Activated CD4-positive, alpha-beta memory T cell treated with anti-CD3 and anti-CD28 coated beads for 36 hours (primary cell): ENCODE results near the gene ASCL5. TPM values are rescaled to one million over a fixed set of nuclear protein-coding genes. Genes with fewer than 3 reads are reported as not detected.

Source experiments
- CTCF ChIA-PET: fragments of 350-600 bp; sonication (Branson Sonifier 250); formaldehyde crosslinking; loops from one replicate; lab custom pipeline; 2021; ENCODE audit warnings: antibody characterized with exemption, inconsistent platforms; lab: Charles Lee
- POLR2A ChIA-PET: fragments of 350-600 bp; sonication (Branson Sonifier 250); formaldehyde crosslinking; loops from one replicate; lab custom pipeline; 2021; ENCODE audit warnings: antibody characterized with exemption; lab: Charles Lee
- DNase-seq: peaks from one replicate; pipeline ENCODE4 v3.0.0-alpha.2; 2020
- H3K27ac Mint-ChIP-seq: one replicate; pipeline ENCODE4 v1.8.0; 2021; ENCODE audit warnings: mixed read lengths
- H3K27me3 Mint-ChIP-seq: one replicate; pipeline ENCODE4 v1.8.0; 2021; ENCODE audit warnings: mixed read lengths
- H3K36me3 Mint-ChIP-seq: one replicate; pipeline ENCODE4 v1.8.0; 2021; ENCODE audit warnings: mixed read lengths
- H3K4me1 Mint-ChIP-seq: one replicate; pipeline ENCODE4 v1.8.0; 2021; ENCODE audit warnings: low read depth, mixed read lengths
- H3K4me3 Mint-ChIP-seq: one replicate; pipeline ENCODE4 v1.8.0; 2021; ENCODE audit warnings: mild to moderate bottlenecking, mixed read lengths
- H3K9me3 Mint-ChIP-seq: one replicate; pipeline ENCODE4 v1.8.0; 2021; ENCODE audit warnings: mixed read lengths
- intact Hi-C: fragments of 100-400 bp; cut with micrococcal nuclease; formaldehyde crosslinking; loops from one replicate; pipeline ENCODE4 v1.15.1; 2023
- total RNA-seq, 2 experiments: library from RNA; stranded (reverse); gene quantifications; one replicate each; pipeline ENCODE4 v1.2.3, GENCODE V29; 2021

The ASCL5 gene
- total RNA-seq, 2 experiments from 2014 or later: not detected

DNA sequence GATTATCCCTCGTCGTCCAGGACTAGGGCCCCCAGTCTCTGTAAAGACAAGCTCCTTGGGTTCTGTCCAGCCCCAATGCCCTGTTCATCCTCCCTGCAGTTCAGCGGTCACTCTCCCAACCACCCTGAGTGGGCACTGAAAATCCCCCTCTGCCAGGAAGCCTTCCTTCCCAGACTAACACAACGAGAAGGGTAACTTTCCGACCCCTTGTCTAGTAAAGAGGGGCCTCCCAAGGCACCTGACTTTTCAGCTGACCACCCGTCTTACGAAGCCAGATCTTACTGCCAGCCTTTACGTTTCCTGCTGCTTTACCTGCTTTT, 13.9 kb upstream of the ASCL5 start:
- Mint-ChIP-seq H3K9me3 (no peaks in the 10 kb centered on the region), H3K36me3 (peaks cover 3% of the 10 kb centered on the region), H3K4me1 (no peaks in the 10 kb centered on the region), H3K27me3 (no peaks in the 10 kb centered on the region), H3K27ac (no peak overlapping the region), H3K4me3 (no peak overlapping the region)
- ChIA-PET POLR2A (no interaction called here), CTCF (interaction anchor here (1.1 to 1.3 kb wide), 2 partner anchors 8 to 82 kb away, joined by 3 read pairs; no protein-coding TSS in a partner anchor)
- no peak for DNase-seq
- intact Hi-C loops: no loop called here

DNA sequence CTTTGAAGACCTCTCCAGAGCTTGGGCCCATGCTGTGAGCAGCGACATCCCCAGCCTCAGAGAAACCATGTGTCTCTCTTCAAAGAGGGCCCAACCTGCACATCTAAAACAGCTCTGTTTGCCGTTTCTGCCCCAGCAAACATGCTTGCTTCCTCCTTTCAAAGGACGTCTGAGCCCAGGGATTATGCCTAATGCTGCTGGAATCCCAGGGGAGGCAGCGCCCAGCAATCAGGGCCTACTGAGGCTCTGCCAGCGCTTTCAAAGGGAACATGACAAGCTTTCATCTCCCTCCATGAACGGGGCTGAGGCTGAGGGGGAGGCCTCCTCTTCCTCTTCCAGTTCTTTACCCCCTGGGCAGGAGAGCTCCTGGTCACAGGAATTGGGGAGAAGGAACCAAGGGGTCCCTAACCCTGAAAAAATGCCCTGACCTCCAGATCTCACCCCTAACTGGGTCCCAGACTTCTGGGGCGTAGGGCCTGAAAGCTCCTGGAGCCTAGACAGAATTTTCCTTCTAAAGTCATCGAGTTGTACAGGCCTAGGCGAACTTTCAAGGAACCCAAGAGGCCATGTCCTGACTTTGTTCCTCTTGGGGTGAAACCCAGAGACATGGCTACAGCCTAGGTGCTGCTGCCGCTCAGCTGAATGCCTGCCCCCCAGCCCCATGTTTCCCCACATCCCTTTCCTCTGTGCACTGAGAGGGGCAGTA, 13.4 kb upstream of the ASCL5 start:
- H3K27ac Mint-ChIP-seq: no peak overlapping the region
- intact Hi-C loops: no loop called here
- CTCF ChIA-PET: interaction anchor here (1.1 to 1.3 kb wide), 2 partner anchors 9 to 83 kb away, joined by 3 read pairs; no protein-coding TSS in a partner anchor
- no peaks in the 10 kb centered on the region for H3K27me3 Mint-ChIP-seq
- no peak for DNase-seq
- no peaks in the 10 kb centered on the region for H3K9me3 Mint-ChIP-seq
- no peak overlapping the region for H3K4me3 Mint-ChIP-seq
- POLR2A ChIA-PET: no interaction called here
- no peaks in the 10 kb centered on the region for H3K4me1 Mint-ChIP-seq
- peaks cover 6% of the 10 kb centered on the region for H3K36me3 Mint-ChIP-seq

DNA sequence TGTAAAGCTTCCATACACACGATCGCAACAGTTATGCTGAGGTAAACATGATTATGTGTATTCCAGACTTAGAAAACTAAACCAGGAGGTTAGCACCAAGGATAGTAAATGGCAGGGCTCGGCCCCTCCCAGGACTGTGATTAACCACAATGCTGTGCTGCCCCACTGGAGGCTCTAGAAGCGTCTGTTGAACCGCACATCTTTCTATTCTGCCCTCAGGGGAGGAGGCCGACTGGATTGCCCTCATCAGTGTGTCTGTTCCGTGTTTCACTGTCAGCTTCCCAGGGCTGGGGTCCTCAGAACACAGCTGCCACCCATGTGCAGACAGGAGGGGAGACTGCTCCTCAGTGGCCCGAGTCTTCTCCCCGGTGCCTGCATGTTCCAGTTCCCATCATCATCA, 12.8 kb upstream of the ASCL5 start:
- DNase-seq: no peak
- Mint-ChIP-seq H3K27me3 (no peaks in the 10 kb centered on the region), H3K27ac (no peak overlapping the region)

DNA sequence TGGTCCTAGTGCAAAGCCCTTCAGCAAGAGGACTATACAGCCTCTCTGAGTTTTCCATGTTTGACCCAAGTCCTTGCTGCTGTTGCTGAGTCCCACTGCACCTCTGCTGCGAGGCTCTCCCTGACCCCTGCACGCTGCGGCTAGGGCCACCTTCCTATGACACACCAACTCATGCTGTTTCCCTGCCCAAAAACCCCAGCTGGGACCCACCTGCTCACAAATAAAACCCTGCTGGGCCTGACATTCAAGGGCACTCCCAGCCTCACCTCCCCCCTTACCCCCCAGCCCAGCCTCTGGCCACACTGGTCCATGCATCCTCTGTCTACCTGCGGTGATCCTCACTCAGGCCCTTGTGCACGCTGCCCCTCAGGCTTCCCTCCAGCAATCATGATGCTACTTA, 12.3 kb upstream of the ASCL5 start:
- H3K36me3 Mint-ChIP-seq: peaks cover 6% of the 10 kb centered on the region
- ChIA-PET POLR2A (no interaction called here), CTCF (interaction anchor here (3.2 kb wide), 1 partner anchor 20 kb away, joined by 14 read pairs; no protein-coding TSS in a partner anchor)
- no peak for DNase-seq
- intact Hi-C loops: no loop called here
- H3K9me3 Mint-ChIP-seq: no peaks in the 10 kb centered on the region
- no peak overlapping the region for H3K27ac Mint-ChIP-seq
- no peaks in the 10 kb centered on the region for H3K27me3 Mint-ChIP-seq
- no peak overlapping the region for H3K4me3 Mint-ChIP-seq
- no peaks in the 10 kb centered on the region for H3K4me1 Mint-ChIP-seq

More for the DNA sequence above, 12.8 kb upstream of the ASCL5 start:
- Mint-ChIP-seq H3K36me3 (peaks cover 6% of the 10 kb centered on the region), H3K4me1 (no peaks in the 10 kb centered on the region), H3K9me3 (no peaks in the 10 kb centered on the region), H3K4me3 (no peak overlapping the region)
- ChIA-PET POLR2A (no interaction called here), CTCF (interaction anchor here (1.1 to 1.3 kb wide), 2 partner anchors 9 to 83 kb away, joined by 3 read pairs; no protein-coding TSS in a partner anchor)
- intact Hi-C loops: no loop called here

DNA sequence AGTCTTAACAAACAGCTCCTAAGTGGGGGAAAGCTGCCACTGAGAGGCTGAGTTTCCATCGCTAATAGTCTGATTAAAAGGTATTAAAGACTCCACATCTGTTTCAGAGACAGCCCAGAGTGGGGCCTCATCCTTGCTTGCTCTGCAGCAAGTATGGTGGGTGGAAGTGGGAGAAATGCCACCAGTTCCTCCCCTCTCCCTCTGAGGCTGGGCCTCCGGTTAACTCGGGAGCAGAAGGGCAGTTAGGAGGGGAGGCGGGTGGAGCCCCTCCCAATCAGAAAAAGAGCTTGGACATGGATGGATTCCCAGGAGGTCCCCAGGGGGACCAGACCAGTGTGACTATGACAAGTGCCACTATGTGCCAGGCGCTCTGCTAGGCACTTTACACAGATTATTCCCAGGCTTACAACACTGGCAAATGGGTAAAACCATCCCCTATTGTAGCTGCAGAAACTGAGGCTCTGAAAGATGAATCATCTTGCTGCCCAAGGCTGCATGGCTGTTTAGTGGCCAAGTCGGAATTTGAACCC, 11.4 kb upstream of the ASCL5 start:
- Mint-ChIP-seq H3K9me3 (no peaks in the 10 kb centered on the region), H3K4me3 (no peak overlapping the region), H3K4me1 (no peaks in the 10 kb centered on the region), H3K36me3 (peaks cover 6% of the 10 kb centered on the region), H3K27ac (no peak overlapping the region), H3K27me3 (no peaks in the 10 kb centered on the region)
- ChIA-PET CTCF (interaction anchor here (1.1 to 3.2 kb wide), 3 partner anchors 11 to 166 kb away, joined by 5 to 14 read pairs (median 7); no protein-coding TSS in a partner anchor), POLR2A (interaction anchor here (0.7 kb wide), 1 partner anchor 81 kb away, joined by 3 read pairs; no protein-coding TSS in a partner anchor)
- intact Hi-C loops: no loop called here
- no peak for DNase-seq

DNA sequence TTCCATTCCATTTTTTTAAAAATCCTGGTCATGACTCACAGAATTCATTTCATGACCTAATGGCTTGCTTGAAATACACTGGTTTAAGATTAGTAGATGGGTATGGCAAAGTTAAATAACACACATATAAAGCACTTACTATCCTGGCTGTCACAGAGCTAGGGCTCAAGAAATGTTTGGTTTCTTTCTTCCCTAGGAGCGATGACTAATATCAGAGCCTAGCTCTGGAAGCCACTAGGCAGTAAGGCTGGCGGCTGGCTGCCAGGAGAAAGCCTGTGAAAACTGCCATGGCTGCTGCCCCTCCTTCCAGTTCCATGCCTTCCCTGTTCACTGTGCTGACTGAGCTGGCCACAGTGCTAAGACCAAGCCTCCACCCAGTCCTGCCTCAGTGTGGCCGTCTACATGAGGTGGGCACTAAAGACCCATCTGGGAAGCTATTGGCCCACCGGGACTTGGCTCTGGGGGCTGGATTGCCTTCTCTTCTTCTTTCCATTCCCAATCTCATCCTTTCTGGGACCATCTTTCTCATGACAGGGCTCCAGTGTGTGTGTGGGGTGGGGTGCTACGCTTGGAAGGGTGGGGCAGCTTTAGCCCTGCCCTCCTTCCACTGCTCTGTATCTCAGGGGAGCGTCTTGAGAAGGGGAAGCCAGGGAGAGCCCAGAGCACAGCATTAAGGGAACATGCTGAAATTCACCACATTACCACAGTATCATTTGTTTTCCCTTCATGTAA, 10.8 kb upstream of the ASCL5 start:
- Mint-ChIP-seq H3K27ac (no peak overlapping the region), H3K4me3 (no peak overlapping the region), H3K36me3 (peaks cover 6% of the 10 kb centered on the region), H3K27me3 (no peaks in the 10 kb centered on the region), H3K9me3 (no peaks in the 10 kb centered on the region), H3K4me1 (no peaks in the 10 kb centered on the region)
- intact Hi-C loops: no loop called here
- ChIA-PET POLR2A (interaction anchor here (0.7 kb wide), 1 partner anchor 81 kb away, joined by 3 read pairs; no protein-coding TSS in a partner anchor), CTCF (interaction anchor here (1.1 to 3.2 kb wide), 4 partner anchors 11 to 166 kb away, joined by 5 to 14 read pairs (median 7); no protein-coding TSS in a partner anchor)
- no peak for DNase-seq

DNA sequence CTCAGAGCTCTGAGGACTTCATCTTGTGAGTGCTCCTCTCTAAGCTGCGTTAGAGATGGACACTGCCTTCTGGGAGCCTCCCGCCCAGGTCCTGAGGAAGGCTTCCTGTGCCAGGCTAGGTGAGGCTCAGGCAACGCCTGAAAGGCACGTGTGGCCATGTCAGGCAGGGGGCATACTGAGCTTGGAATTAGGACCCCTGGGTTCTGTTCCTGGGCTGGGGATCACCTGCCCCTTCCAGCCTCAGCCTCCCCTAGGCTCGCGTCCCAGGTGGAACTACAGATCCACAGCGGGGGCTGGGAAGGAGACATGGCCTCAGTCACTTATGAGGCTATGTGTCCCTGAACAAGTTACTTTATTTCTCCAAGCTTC, 10.0 kb upstream of the ASCL5 start:
- no peak overlapping the region for H3K4me3 Mint-ChIP-seq
- no peaks in the 10 kb centered on the region for H3K4me1 Mint-ChIP-seq
- ChIA-PET CTCF (interaction anchor here (0.7 to 3.2 kb wide), 4 partner anchors 12 to 35 kb away, joined by 3 to 14 read pairs (median 7); no protein-coding TSS in a partner anchor), POLR2A (no interaction called here)
- intact Hi-C loops: no loop called here
- peaks cover 5% of the 10 kb centered on the region for H3K36me3 Mint-ChIP-seq
- no peaks in the 10 kb centered on the region for H3K27me3 Mint-ChIP-seq
- H3K9me3 Mint-ChIP-seq: no peaks in the 10 kb centered on the region
- no peak overlapping the region for H3K27ac Mint-ChIP-seq
- DNase-seq: no peak

DNA sequence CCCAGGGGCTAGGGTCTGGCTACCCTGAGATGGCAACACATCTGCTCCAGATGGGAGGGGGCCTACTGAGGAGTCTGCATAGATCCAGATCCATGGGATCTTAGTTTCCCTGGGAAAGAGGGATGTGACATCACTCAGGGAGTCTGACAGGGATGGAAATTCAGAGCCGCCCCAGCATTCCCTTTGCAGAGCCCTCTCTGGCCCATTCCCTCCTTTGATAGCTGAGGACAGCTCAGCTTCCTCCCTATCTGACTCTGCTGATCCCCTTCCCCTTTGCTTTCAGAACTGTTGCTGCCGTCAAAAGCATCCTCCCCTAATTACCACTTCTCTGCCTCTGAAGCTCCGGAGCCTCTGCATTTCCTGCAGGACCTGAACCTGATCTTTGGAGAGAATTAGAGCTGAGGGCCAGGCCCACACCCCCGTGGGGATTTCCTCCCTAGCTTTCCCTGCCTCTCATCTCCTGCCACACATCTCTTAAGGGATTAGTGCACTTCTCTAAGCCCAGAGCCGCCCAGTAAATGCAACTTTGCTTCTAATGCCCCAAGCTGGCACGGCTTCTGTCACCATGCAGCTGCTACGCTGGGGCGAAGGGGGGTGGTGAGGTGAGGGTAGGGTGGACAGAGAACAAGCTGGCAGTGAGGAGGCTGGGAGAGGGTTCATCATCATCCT, 9.5 kb upstream of the ASCL5 start:
- Mint-ChIP-seq H3K4me1 (no peaks in the 10 kb centered on the region), H3K9me3 (no peaks in the 10 kb centered on the region), H3K27ac (no peak overlapping the region), H3K27me3 (no peaks in the 10 kb centered on the region), H3K36me3 (peaks cover 3% of the 10 kb centered on the region), H3K4me3 (no peak overlapping the region)
- CTCF ChIA-PET: interaction anchor here (0.7 to 3.2 kb wide), 4 partner anchors 13 to 35 kb away, joined by 3 to 14 read pairs (median 7); no protein-coding TSS in a partner anchor
- POLR2A ChIA-PET: no interaction called here
- DNase-seq: no peak
- intact Hi-C loops: no loop called here

DNA sequence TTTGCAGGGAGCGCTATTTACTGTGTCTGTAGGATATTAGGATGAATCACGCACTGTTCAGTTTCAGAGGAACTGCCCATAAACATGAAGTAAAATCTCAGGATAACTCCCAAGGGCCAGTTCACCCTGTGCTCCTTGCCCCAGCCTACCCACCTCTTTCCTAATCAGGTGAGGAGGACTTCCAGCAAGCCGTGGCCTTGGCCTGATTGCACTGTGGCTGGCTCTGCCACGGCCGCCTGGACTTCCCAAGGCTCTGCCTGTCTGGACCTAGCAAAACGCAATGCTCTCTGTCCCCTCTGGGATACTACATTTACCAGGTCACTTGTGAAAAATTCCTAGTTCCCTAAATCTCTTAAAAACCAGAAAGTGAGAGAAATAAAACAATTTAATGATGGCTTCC, 7.4 kb upstream of the ASCL5 start:
- peaks cover 3% of the 10 kb centered on the region for H3K36me3 Mint-ChIP-seq
- no peak overlapping the region for H3K27ac Mint-ChIP-seq
- no peak overlapping the region for H3K4me3 Mint-ChIP-seq
- no peaks in the 10 kb centered on the region for H3K4me1 Mint-ChIP-seq
- intact Hi-C loops: no loop called here
- no peaks in the 10 kb centered on the region for H3K9me3 Mint-ChIP-seq
- ChIA-PET POLR2A (no interaction called here), CTCF (no interaction called here)
- DNase-seq: no peak
- no peaks in the 10 kb centered on the region for H3K27me3 Mint-ChIP-seq

DNA sequence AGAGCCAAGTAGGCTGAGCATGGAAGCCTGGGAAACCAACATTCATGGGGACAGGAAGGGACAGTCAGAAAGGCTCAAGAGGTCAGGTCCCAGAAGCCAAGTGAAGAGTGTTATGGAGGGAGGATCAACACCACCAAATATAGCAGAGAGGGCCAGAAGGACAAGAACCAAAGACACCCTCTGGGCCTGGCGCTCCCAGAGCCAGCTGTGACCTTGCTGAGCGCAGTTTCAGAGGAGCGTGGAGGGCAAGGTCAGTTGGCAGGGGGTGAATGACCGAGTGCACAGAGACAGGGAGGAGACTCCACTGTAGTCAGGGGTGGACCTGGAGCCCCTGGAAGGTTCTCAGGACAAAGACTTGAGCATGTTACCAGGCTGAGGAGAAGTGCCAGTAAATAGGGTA, 4.4 kb upstream of the ASCL5 start:
- CTCF ChIA-PET: interaction anchor here (0.6 kb wide), 1 partner anchor 152 kb away, joined by 3 read pairs; no protein-coding TSS in a partner anchor
- H3K36me3 Mint-ChIP-seq: peaks cover 3% of the 10 kb centered on the region
- no peak for DNase-seq
- H3K4me3 Mint-ChIP-seq: no peak overlapping the region
- H3K27ac Mint-ChIP-seq: no peak overlapping the region
- no peaks in the 10 kb centered on the region for H3K4me1 Mint-ChIP-seq
- intact Hi-C loops: no loop called here
- peaks cover 4% of the 10 kb centered on the region for H3K27me3 Mint-ChIP-seq
- POLR2A ChIA-PET: no interaction called here
- H3K9me3 Mint-ChIP-seq: no peaks in the 10 kb centered on the region

DNA sequence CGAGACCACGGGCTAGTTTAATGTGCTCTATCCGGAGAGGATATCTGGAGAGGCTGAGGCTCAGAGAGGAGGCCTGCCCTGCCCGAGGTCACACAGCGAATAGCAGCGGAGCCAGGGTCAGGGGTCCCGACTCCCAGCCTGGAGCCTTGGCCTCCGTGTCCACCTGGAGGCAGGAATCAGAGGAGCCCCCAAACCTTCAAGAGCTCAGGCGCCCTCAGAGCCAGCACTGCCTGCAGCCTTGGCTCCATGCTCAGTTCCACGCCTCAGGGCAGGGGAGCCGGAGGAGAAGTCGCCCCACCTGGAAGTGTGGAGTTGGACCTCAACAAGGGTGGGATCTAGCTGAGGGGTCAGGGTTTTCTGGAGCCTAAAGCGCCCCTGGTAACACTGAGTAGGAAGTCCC, 2.0 kb upstream of the ASCL5 start:
- no peak for DNase-seq
- Mint-ChIP-seq H3K36me3 (no peaks in the 10 kb centered on the region), H3K9me3 (no peaks in the 10 kb centered on the region), H3K27me3 (peaks cover 9% of the 10 kb centered on the region), H3K27ac (no peak overlapping the region), H3K4me1 (no peaks in the 10 kb centered on the region), H3K4me3 (no peak overlapping the region)
- ChIA-PET POLR2A (no interaction called here), CTCF (interaction anchor here (1.5 kb wide), 1 partner anchor 10 kb away, joined by 7 read pairs; no protein-coding TSS in a partner anchor)
- intact Hi-C loops: no loop called here

DNA sequence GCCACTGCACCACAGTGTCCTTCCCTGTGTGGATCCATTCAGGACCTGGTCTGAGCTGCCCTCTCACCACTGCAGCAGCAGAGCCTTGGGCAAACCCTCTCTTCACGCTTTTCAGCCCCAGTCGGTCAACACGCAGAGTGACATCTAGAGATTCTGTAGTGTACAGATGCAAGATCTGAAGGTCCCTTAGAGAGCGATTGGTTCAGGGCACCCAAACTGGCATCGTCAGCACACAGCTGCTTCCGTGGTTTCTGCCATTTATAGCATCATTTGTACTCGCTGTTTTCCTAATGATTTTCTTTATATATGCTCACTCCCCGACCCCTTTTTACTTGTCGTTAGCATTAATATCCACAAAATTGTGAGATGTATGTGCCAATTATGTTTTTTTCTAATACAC, 1.5 kb upstream of the ASCL5 start:
- CTCF ChIA-PET: no interaction called here
- Mint-ChIP-seq H3K4me1 (no peaks in the 10 kb centered on the region), H3K4me3 (no peak overlapping the region), H3K36me3 (no peaks in the 10 kb centered on the region), H3K27me3 (peaks cover 9% of the 10 kb centered on the region), H3K9me3 (no peaks in the 10 kb centered on the region), H3K27ac (no peak overlapping the region)
- intact Hi-C loops: no loop called here
- DNase-seq: no peak
- POLR2A ChIA-PET: no interaction called here
